Esophagus muscularis mucosa (tissue), 4 donors: Measurements from ENCODE around the gene BRCA1. TPM values are rescaled to one million over a fixed set of nuclear protein-coding genes. Genes with fewer than 3 reads are reported as not detected.
"Not testable (repeated sequence)": the region's sequence is repeated elsewhere in the genome, so short reads cannot be mapped to it uniquely, and the experiment has no call there.

ENCODE experiments used
- DNase-seq: peaks from one replicate; pipeline ENCODE4 v3.0.0-alpha.2; 2017; ENCODE audit errors: extremely low spot score
- H3K27ac ChIP-seq, 4 donors: fragments of 200-600 bp; sonication (generic); replicated peaks in 1 of 4; 1 replicate in 3 of 4; 2 replicates in 1 of 4; pipeline ENCODE4 v1.5.1; 2016 to 2019; ENCODE audit warnings: mild to moderate bottlenecking in 1 of 4
- H3K27me3 ChIP-seq, 4 donors: fragments of 200-600 bp; sonication (generic); one replicate each; pipeline versions ENCODE4 v1.5.1 to v1.6.0; 2016 to 2019
- H3K36me3 ChIP-seq, 4 donors: fragments of 200-600 bp; sonication (generic); one replicate each; pipeline ENCODE4 v1.5.1; 2016 to 2019
- H3K4me1 ChIP-seq, 4 donors: fragments of 200-600 bp; sonication (generic); one replicate each; pipeline ENCODE4 v1.5.1; 2016 to 2019
- H3K4me3 ChIP-seq, 4 donors: fragments of 200-600 bp; sonication (generic); 1 replicate in 2 of 4; 2 replicates in 2 of 4; pipeline ENCODE4 v1.5.1; 2016 to 2019; ENCODE audit warnings: mild to moderate bottlenecking in 4 of 4, moderate library complexity in 1 of 4
- H3K9me3 ChIP-seq, 4 donors: fragments of 200-600 bp; sonication (generic); 1 replicate in 3 of 4; 2 replicates in 1 of 4; pipeline ENCODE4 v1.5.1; 2016 to 2019
- CTCF ChIP-seq, 3 experiments: fragments of 200-600 bp in 2 of 3; fragments of 450-650 bp in 1 of 3; sonication (generic) in 2 of 3; IDR thresholded peaks; one replicate each; pipeline ENCODE4 v1.5.1; 2017 to 2019; ENCODE audit warnings: antibody characterized with exemption in 3 of 3, mild to moderate bottlenecking in 2 of 3, moderate library complexity in 1 of 3
- EP300 ChIP-seq: sonication (generic); formaldehyde crosslinking; IDR thresholded peaks from one replicate; pipeline ENCODE4 v1.6.1; 2017; ENCODE audit warnings: antibody characterized with exemption
- POLR2A ChIP-seq: fragments of 450-650 bp; IDR thresholded peaks from one replicate; pipeline ENCODE4 v1.6.1; 2017; ENCODE audit warnings: antibody characterized with exemption, moderate library complexity, mild to moderate bottlenecking, low read depth
- POLR2AphosphoS5 ChIP-seq, 2 donors: sonication (generic); formaldehyde crosslinking; IDR thresholded peaks; one replicate each; pipeline ENCODE4 v1.6.1; 2017; ENCODE audit warnings: antibody characterized with exemption in 2 of 2
- WGBS: methylation state at CpG from one replicate; pipeline ENCODE4 v1.1.5; 2018; 5-methylcytosine and 5-hydroxymethylcytosine counted together
- intact Hi-C: fragments of 100-400 bp; cut with DNase I; formaldehyde crosslinking; loops from one replicate; pipeline ENCODE4 v1.15.1; 2023
- total RNA-seq, 4 donors: library from RNA; depleted of rRNA; stranded (reverse); fragments of >200 nt; gene quantifications; one replicate each; pipeline versions ENCODE4 v1.1.0 to v1.2.1, GENCODE V29; 2016

The BRCA1 gene
- total RNA-seq, 4 donors from 2014 or later: 3.1 to 7.6 (median 4.7) TPM

DNA sequence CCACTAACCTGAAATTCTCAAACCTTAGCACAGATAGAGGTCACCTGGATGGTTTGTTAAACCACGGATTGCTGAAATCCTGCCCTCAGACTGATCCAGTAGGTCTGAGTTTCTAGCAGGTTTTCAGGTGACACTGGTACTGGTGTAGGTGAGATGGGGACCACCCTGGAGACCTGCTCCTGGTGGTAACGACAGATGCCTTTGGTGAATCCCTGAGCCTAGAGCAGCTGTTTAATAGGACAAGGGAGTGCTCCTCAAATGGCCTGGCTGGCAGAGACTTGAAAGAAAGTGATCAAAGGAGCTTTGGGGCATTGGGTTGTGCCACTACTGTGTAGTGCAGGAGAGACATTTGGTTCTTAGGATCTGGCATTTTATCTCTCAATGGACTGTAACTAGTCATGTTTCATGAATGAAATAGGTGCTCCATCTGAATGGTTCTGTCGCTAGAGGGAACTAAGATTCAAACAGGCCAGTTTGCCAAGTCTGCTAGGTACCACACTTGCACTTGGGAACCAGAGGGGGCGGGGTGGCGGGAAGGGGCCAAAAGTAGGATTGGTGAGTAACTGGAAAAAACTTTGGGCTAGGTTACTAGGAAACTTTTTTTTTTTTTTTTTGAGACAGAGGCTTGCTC lies 121.5 kb downstream of the BRCA1 start:
- peaks cover 25 to 48% (median 42%) of the 10 kb centered on the region in 4 donors for H3K4me1 ChIP-seq
- H3K36me3 ChIP-seq: peaks cover 35 to 61% (median 55%) of the 10 kb centered on the region in 4 donors

GRCh38 chr17:43000894-43001293 lies 124.3 kb downstream of the BRCA1 start:
- 95% methylated on average over 13 of the region's 13 CpGs for whole genome bisulfite sequencing
- H3K9me3 ChIP-seq, H3K27me3 ChIP-seq, intact Hi-C loops, DNase-seq, H3K4me3 ChIP-seq: not testable (repeated sequence)
- Histone ChIP-seq H3K4me1 (peaks cover 17 to 35% (median 30%) of the 10 kb centered on the region in 4 donors), H3K27ac (peak overlapping the region in 1 of 4 donors; percentile 94), H3K36me3 (peaks cover 35 to 61% (median 55%) of the 10 kb centered on the region in 4 donors)

More for the DNA sequence above, 121.5 kb downstream of the BRCA1 start:
- 84% methylated on average over 5 of the region's 5 CpGs for WGBS
- H3K27ac ChIP-seq: peak overlapping the region in 2 of 4 donors; percentile 44 to 95
- intact Hi-C loops: no loop called here
- no peaks in the 10 kb centered on the region for H3K9me3 ChIP-seq
- H3K27me3 ChIP-seq: no peaks in the 10 kb centered on the region
- no peak for DNase-seq
- TF ChIP-seq CTCF (IDR thresholded peaks at IDR 0.05): no peak
- TF ChIP-seq POLR2A: no peak
- no peak for TF ChIP-seq EP300
- no peak overlapping the region for H3K4me3 ChIP-seq

DNA sequence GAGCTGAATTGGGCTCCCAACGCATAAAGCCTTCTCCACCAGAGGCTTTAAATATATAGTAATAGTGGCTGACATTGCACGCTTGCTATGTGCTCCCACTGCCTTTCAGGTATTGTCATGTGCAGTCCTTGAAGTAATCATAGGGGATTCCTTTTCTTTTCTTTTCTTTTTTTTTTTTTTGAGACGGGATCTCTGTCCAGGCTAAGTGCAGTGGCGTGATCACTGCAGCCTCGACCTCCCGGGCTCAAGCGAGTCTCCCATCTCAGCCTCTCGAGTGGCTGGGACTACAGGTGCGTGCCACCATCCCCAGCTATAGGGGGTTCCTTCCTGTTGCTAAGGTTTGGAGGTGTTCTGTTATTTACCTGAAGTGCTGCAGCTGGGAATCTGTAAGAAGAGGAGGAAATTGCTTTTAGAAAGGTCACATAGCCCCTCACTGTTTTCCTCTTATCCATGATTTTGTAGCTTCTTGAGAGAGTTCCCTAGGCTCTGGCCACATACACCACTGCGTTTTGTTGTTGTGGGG lies 126.1 kb downstream of the BRCA1 start:
- H3K4me3 ChIP-seq: peak overlapping the region; percentile 64 to 76 (median 75)
- intact Hi-C loops: no loop called here
- 17% methylated on average over 10 of the region's 10 CpGs for WGBS
- TF ChIP-seq EP300 (no peak), CTCF (IDR thresholded peaks at IDR 0.05) (no peak), POLR2A (no peak), POLR2AphosphoS5 (IDR thresholded peaks at IDR 0.05) (no peak)
- H3K4me1 ChIP-seq: peaks cover 17 to 34% (median 30%) of the 10 kb centered on the region in 4 donors
- no peaks in the 10 kb centered on the region for H3K27me3 ChIP-seq
- DNase-seq: no peak
- peaks cover 35 to 58% (median 48%) of the 10 kb centered on the region in 4 donors for H3K36me3 ChIP-seq
- no peaks in the 10 kb centered on the region for H3K9me3 ChIP-seq
- peak overlapping the region; percentile 87 to 94 (median 90) for H3K27ac ChIP-seq

DNA sequence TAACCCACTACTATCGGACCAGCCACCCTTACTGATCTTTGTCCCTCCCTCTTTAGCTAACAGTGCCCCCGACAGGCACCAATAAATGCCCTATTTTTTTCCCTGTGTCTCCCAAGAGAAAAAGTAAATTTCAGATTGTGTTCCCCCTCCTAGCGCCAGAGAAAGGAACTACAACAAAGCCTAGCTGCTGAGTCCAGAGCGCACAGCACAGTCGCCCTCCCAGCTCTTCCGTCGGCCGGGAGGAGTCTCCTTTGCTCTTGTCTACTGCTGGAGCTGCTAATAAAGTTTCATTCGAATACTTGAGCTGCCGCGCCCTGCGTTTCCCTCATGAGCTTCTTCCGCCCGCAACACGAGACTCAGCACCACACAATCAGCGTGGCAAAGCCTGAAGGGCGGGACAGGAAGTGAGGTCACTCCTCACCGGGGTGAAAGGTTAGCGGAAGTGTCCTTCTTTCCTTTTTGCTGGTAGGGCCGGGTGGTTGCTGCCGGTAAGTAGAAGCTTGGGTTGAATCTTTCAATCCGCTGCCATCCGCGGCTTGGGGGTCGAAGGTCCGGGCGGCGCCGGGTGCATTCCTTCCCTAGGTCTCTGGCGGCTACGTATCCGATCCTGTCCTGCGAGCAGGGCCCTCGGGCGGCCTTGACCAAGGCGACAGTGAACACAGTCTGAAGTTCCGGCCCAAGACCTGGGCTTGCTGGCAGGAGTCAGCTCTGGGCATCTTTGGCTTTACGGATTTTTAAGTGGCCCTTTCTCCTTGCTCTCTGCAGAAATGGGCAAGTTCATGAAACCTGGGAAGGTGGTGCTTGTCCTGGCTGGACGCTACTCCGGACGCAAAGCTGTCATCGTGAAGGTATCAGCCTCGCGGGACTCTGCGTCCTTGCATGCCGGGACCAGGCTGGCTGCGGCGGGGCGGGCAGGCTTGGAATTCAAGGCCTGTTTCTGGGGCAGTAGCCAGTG lies 126.9 kb downstream of the BRCA1 start, which contains the start of gene RPL27:
RPL27 (plus strand) TSS at position 436 of the 955 bp plus-strand sequence; CDS start at position 768, 332 bp downstream.
- peaks cover 31 to 58% (median 48%) of the 10 kb centered on the region in 4 donors for H3K36me3 ChIP-seq
- under 1% methylated on average over 42 of the region's 49 CpGs for WGBS
- intact Hi-C loops: no loop called here

More for the DNA sequence above, 126.9 kb downstream of the BRCA1 start, which contains the start of gene RPL27:
- peak; percentile 86 for TF ChIP-seq POLR2A
- peak; percentile 94 to 98 (median 95) for TF ChIP-seq CTCF (IDR thresholded peaks at IDR 0.05)
- no peak for TF ChIP-seq EP300
- peak; percentile 97 to 100 for TF ChIP-seq POLR2AphosphoS5 (IDR thresholded peaks at IDR 0.05)
- peak within 1 kb of the TSS; percentile 64 to 76 (median 75) for H3K4me3 ChIP-seq
- DNase-seq: peak; percentile 100
- H3K27ac ChIP-seq: peak within 1 kb of the TSS; percentile 87 to 94 (median 90)
- no peaks in the 10 kb centered on the region for H3K9me3 ChIP-seq
- peaks cover 17 to 34% (median 30%) of the 10 kb centered on the region in 4 donors for H3K4me1 ChIP-seq
- no peaks in the 10 kb centered on the region for H3K27me3 ChIP-seq
